SK-N-MC (cell line): ENCODE results near the gene GLT8D2.

ENCODE experiments used
- EZH2 ChIP-seq: fragments of 200-600 bp; sonication (generic); IDR thresholded peaks from one replicate; pipeline ENCODE4 v1.6.1; 2017; ENCODE audit warnings: antibody characterized with exemption
- FOXP2 ChIP-seq: optimal IDR thresholded peaks from 2 replicates; pipeline ENCODE3; 2011; ENCODE audit warnings: mild to moderate bottlenecking, moderate library complexity; ENCODE audit not compliant: insufficient read depth; ENCODE audit errors: extremely low read length, control extremely low read depth
- POLR2AphosphoS5 ChIP-seq: IDR thresholded peaks from 2 replicates; pipeline ENCODE4 v1.6.1; 2012; ENCODE audit warnings: mild to moderate bottlenecking, low read depth, low read length, borderline replicate concordance

- no peak for TF ChIP-seq EZH2
- TF ChIP-seq POLR2AphosphoS5: no peak
- no peak for TF ChIP-seq FOXP2
Observed at GRCh38 chr12:104044158-104044557, 5.8 kb downstream of the GLT8D2 start.
